Upper lobe of right lung (tissue), 1 donor: Measurements from ENCODE around the gene HSPA1B. TPM values are rescaled to one million over a fixed set of nuclear protein-coding genes. Genes with fewer than 3 reads are reported as not detected.
"Not testable (repeated sequence)": the region's sequence is repeated elsewhere in the genome, so short reads cannot be mapped to it uniquely, and the experiment has no call there.

Experiments
- ATAC-seq: fragments of 200-7000 bp; cut with Tn5 transposase; one replicate; pipeline ENCODE4 v1.9.1; 2020; ENCODE audit warnings: mild to moderate bottlenecking, moderate library complexity
- DNase-seq: peaks from one replicate; pipeline ENCODE4 v3.0.0-alpha.2; 2020
- H3K27ac ChIP-seq: fragments of 200-600 bp; one replicate; pipeline ENCODE4 v1.8.0; 2022
- H3K27me3 ChIP-seq: fragments of 200-600 bp; one replicate; pipeline ENCODE4 v1.8.0; 2022; ENCODE audit warnings: mild to moderate bottlenecking
- H3K36me3 ChIP-seq: fragments of 200-600 bp; one replicate; pipeline ENCODE4 v1.8.0; 2022
- H3K4me1 ChIP-seq: fragments of 200-600 bp; one replicate; pipeline ENCODE4 v1.8.0; 2022
- H3K4me3 ChIP-seq: fragments of 200-600 bp; one replicate; pipeline ENCODE4 v1.8.0; 2022; ENCODE audit warnings: mild to moderate bottlenecking
- H3K9me3 ChIP-seq: fragments of 200-600 bp; one replicate; pipeline ENCODE4 v1.8.0; 2022
- intact Hi-C: fragments of 100-400 bp; cut with DNase I; formaldehyde crosslinking; loops from one replicate; pipeline ENCODE4 v1.11.0; 2022
- total RNA-seq: library from RNA; stranded (reverse); fragmentation: NEBNext Ultra II Directional; extraction: Animal tissue kit (Norgen Biotek cat#: 25700); gene quantifications from one replicate; pipeline ENCODE4 v1.2.1, GENCODE V29; 2021
- TF ChIP-seq, protein P1 (sequence below): fragments of 200-600 bp; IDR thresholded peaks from one replicate; pipeline ENCODE4 v1.8.0; 2022; ENCODE audit warnings: antibody characterized with exemption
- donor health status: DM: no; HTN: yes; CAD: no; lungs with severe emphysema.

The HSPA1B gene
- total RNA-seq, 1 donor from 2014 or later = 112 TPM

DNA sequence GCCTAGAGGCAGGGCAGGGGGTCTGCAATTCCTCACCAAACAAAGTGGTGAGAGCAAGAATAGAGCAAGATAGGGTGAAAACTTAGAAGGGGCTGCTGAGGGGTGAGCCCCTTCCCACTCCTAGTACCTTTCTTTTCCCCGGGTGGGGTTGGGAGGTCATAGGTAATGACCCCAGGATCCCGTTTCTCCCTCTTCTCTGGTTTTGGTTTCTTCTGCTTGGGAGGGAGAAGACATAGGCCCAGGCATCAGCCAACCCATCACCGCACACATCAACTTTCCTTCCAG, 35.5 kb upstream of the HSPA1B start:
- H3K9me3 ChIP-seq = no peaks in the 10 kb centered on the region
- H3K27ac ChIP-seq = no peak overlapping the region
- DNase-seq = no peak
- no peak overlapping the region for H3K4me3 ChIP-seq
- intact Hi-C loops = no loop called here
- TF ChIP-seq, protein P1, sequence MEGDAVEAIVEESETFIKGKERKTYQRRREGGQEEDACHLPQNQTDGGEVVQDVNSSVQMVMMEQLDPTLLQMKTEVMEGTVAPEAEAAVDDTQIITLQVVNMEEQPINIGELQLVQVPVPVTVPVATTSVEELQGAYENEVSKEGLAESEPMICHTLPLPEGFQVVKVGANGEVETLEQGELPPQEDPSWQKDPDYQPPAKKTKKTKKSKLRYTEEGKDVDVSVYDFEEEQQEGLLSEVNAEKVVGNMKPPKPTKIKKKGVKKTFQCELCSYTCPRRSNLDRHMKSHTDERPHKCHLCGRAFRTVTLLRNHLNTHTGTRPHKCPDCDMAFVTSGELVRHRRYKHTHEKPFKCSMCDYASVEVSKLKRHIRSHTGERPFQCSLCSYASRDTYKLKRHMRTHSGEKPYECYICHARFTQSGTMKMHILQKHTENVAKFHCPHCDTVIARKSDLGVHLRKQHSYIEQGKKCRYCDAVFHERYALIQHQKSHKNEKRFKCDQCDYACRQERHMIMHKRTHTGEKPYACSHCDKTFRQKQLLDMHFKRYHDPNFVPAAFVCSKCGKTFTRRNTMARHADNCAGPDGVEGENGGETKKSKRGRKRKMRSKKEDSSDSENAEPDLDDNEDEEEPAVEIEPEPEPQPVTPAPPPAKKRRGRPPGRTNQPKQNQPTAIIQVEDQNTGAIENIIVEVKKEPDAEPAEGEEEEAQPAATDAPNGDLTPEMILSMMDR = no peak
- H3K27me3 ChIP-seq = no peaks in the 10 kb centered on the region
- ATAC-seq = no peak
- H3K4me1 ChIP-seq = peaks cover 18% of the 10 kb centered on the region
- H3K36me3 ChIP-seq = peaks cover 30% of the 10 kb centered on the region

DNA sequence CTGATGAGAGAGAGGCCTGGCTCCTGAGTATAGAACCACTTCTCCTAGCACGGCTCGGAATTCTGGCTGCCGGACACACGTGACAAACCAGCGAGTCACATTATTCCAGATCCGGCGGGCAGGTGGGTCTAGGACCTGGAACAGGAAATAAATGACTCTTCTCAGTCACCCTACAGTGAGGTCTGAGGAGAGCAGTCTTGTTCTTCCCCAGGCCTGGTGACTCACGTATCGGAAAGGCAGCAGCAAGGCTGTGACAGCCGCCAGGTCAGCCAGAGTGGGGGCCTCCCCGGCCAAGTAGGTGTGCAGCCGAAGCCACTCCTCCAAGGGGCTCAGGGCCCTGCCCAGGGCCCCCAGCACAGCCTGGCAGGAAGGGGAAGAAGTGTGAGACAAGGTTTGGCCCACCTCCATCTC, 34.8 kb upstream of the HSPA1B start:
- Histone ChIP-seq H3K27ac (no peak overlapping the region), H3K27me3 (no peaks in the 10 kb centered on the region), H3K36me3 (peaks cover 25% of the 10 kb centered on the region), H3K4me1 (peaks cover 18% of the 10 kb centered on the region), H3K4me3 (no peak overlapping the region), H3K9me3 (no peaks in the 10 kb centered on the region)
- no peak for ATAC-seq
- intact Hi-C loops = no loop called here
- TF ChIP-seq, protein P1 = no peak
- DNase-seq = no peak

DNA sequence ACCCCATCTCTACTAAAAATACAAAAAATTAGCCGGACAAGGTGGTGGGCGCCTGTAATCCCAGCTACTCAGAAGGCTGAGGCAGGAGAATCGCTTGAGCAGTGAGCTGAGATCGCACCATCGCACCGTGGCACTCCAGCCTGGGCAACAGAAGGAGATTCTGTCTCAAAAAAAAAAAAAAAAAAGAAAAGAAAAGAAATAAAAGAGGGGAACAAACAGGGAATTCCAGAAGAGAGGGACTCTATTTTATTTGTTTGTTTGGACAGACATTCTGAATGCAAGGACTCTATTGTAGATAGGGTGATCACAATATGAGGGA, 33.7 kb upstream of the HSPA1B start:
- DNase-seq, intact Hi-C loops, H3K9me3 ChIP-seq, H3K27me3 ChIP-seq, H3K4me3 ChIP-seq, ATAC-seq, H3K27ac ChIP-seq: not testable (repeated sequence)
- H3K36me3 ChIP-seq = peaks cover 24% of the 10 kb centered on the region
- H3K4me1 ChIP-seq = peaks cover 18% of the 10 kb centered on the region

DNA sequence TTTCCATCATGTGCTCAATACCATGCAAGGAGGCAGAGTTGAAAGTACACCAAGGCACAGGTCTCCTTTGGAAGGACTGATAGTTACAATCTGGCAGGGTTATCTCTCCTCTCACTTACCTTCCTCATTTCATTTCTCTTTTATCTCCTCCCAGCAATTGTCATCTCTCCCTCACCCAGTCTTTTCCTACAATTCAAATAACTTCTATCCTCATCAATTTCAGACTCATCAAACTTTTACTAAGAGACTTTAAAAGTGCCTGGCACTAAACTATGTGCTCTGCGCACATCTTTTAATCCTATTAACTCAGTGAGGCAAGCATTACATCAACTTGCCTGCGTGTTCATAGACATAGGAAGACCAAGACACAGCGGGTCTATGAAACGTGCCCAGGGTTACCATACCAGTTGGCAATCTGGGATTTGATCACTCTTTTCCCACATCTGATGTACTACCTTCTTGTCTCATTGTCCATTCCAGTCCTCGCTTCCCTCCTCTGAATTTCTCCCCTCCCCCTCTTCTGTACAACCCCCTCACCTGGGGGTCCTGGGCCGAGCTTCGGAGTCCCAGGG, 33.2 kb upstream of the HSPA1B start:
- H3K4me1 ChIP-seq = peaks cover 18% of the 10 kb centered on the region
- peak overlapping the region; percentile 93 for H3K27ac ChIP-seq
- DNase-seq = no peak
- H3K27me3 ChIP-seq = no peaks in the 10 kb centered on the region
- no peak for ATAC-seq
- no peaks in the 10 kb centered on the region for H3K9me3 ChIP-seq
- intact Hi-C loops = no loop called here
- TF ChIP-seq, protein P1 = no peak
- peak overlapping the region; percentile 96 for H3K4me3 ChIP-seq
- H3K36me3 ChIP-seq = peaks cover 22% of the 10 kb centered on the region

DNA sequence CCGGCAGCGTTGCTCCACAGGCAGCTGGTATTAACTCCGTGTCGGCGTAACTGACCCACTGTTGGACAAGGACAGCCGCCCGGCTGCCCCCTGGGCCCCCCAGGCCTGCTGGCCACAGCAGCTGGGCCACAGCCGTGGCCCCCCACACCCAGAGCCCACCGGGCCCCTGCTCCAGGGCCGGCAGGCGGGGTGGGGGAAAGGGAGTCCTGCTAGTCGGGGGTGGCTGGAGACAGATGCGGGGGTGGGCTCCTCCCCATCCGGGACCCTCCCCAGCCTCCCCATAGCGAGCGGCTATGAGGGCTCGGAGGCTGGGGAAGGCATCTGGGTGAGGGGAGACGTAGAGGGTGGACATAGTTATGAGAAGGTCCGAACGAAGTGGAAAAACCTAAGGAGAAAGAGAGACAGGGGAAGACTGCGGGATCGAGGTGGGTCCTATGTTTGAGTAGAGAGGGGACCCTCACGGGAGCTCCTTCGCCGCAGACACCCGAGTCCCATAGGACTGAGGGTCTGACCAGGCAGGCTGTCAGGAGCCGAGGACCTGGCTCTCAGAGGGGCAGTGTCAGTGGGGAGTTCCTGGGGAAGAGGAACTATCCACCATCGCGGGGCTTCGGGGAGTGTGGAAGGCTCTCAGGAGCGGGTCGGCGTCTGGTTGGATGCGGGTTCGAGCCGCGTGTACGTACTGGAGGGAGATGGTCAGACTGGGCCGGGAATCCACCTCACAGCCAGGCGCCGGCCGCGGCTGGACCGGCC, 32.5 kb upstream of the HSPA1B start:
- no peaks in the 10 kb centered on the region for H3K27me3 ChIP-seq
- H3K36me3 ChIP-seq = peaks cover 17% of the 10 kb centered on the region
- intact Hi-C loops = no loop called here
- ATAC-seq (peak; percentile 42), DNase-seq (no peak)
- peak overlapping the region; percentile 96 for H3K4me3 ChIP-seq
- TF ChIP-seq, protein P1 = no peak
- peaks cover 18% of the 10 kb centered on the region for H3K4me1 ChIP-seq
- no peaks in the 10 kb centered on the region for H3K9me3 ChIP-seq
- peak overlapping the region; percentile 93 for H3K27ac ChIP-seq

DNA sequence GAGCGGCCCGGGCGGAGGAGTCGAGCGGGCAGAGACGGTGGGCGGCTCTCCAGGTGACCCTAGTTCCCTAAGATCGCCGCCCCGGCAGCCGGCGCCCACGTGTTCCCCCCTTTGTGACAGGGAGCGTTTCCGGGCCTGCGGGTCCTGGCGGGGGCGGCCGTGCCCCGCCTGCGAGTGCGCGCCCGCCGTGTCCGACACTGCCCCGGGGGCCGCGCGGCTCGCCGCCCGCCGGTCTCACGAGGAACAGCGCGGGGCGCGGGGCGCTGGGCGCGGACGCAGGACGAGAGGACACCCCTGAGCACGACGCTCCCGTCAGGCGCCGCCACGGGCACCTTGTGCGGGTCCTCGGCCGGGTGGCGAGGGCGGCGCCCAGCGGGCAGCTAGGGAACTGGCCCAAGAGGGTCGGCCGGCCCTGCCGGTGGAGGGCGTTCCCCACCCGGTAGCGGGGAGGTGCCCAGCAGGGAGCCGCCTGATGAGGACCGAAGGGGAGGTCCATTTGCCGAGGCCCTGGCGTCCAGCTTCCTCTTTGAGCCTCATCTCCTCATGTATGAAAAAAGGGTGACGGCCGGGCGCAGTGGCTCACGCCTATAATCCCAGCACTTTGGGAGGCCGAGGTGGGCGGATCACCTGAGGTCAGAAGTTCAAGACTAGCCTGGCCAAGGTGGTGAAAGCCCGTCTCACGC, 31.8 kb upstream of the HSPA1B start, which contains the start of gene VARS1:
VARS1 (minus strand) TSS at position 137 of the 683 bp plus-strand sequence. CDS start 535 bp downstream, outside the sequence.
- ATAC-seq (peak; percentile 99), DNase-seq (peak; percentile 98)
- intact Hi-C loops = no loop called here
- H3K27me3 ChIP-seq = no peaks in the 10 kb centered on the region
- peaks cover 17% of the 10 kb centered on the region for H3K4me1 ChIP-seq
- H3K9me3 ChIP-seq = no peaks in the 10 kb centered on the region
- H3K4me3 ChIP-seq = peak within 1 kb of the TSS; percentile 96
- peak within 1 kb of the TSS; percentile 93 for H3K27ac ChIP-seq
- TF ChIP-seq, protein P1 = peak; percentile 80
- H3K36me3 ChIP-seq = peaks cover 11% of the 10 kb centered on the region
